Liver (tissue), 9 donors: Measurements from ENCODE around the gene HLA-A. TPM values are rescaled to one million over a fixed set of nuclear protein-coding genes. Genes with fewer than 3 reads are reported as not detected.

ENCODE experiments used
- DNase-seq: peaks from one replicate; pipeline ENCODE4 v3.0.0-alpha.2; 2017; ENCODE audit warnings: low spot score
- H3K27ac ChIP-seq, 2 donors: one replicate each; pipeline ENCODE4 v1.7.0; 2013; ENCODE audit warnings: inconsistent platforms in 2 of 2, low read length in 2 of 2, control low read depth in 1 of 2, low read depth in 1 of 2, mild to moderate bottlenecking in 1 of 2
- H3K27me3 ChIP-seq, 4 donors: one replicate each; pipeline versions ENCODE4 v1.6.1 to v1.7.0; 2013; ENCODE audit warnings: low read length in 3 of 4, inconsistent platforms in 1 of 4, mild to moderate bottlenecking in 1 of 4, moderate library complexity in 1 of 4; ENCODE audit not compliant: control insufficient read depth in 4 of 4, insufficient read depth in 4 of 4
- H3K36me3 ChIP-seq, 4 donors: one replicate each; pipeline versions ENCODE4 v1.6.1 to v1.7.0; 2013; ENCODE audit warnings: low read length in 3 of 4, mild to moderate bottlenecking in 3 of 4, low read depth in 1 of 4, moderate library complexity in 1 of 4; ENCODE audit not compliant: control insufficient read depth in 4 of 4, insufficient read depth in 3 of 4
- H3K4me1 ChIP-seq, 4 donors: one replicate each; pipeline versions ENCODE4 v1.6.1 to v1.7.0; 2013; ENCODE audit warnings: low read length in 3 of 4, mild to moderate bottlenecking in 3 of 4, moderate library complexity in 1 of 4; ENCODE audit not compliant: control insufficient read depth in 4 of 4, insufficient read depth in 4 of 4
- H3K4me3 ChIP-seq, 3 donors: one replicate each; pipeline versions ENCODE4 v1.6.1 to v1.7.0; 2013; ENCODE audit warnings: low read length in 3 of 3, control low read depth in 1 of 3, low read depth in 1 of 3, mild to moderate bottlenecking in 1 of 3
- H3K9ac ChIP-seq, 2 donors: one replicate each; pipeline ENCODE4 v1.7.0; 2013; ENCODE audit warnings: low read length in 2 of 2, mild to moderate bottlenecking in 2 of 2, moderate library complexity in 2 of 2, control low read depth in 1 of 2, low read depth in 1 of 2
- H3K9me3 ChIP-seq, 4 donors: one replicate each; pipeline versions ENCODE4 v1.6.1 to v1.7.0; 2013; ENCODE audit warnings: low read length in 3 of 4; ENCODE audit not compliant: control insufficient read depth in 4 of 4
- ATF3 ChIP-seq: IDR thresholded peaks from 2 replicates; pipeline ENCODE4 v1.6.1; 2016; ENCODE audit warnings: antibody characterized with exemption
- CTCF ChIP-seq: fragments of 150-350 bp; IDR thresholded peaks from 2 replicates; pipeline ENCODE4 v1.5.1; 2017; ENCODE audit warnings: improper control_type of control experiment, low read depth, low read length; ENCODE audit not compliant: missing input control
- EGR1 ChIP-seq, 2 donors: IDR thresholded peaks; 2 replicates each; pipeline ENCODE4 v1.6.1; 2016 to 2018; ENCODE audit warnings: antibody characterized with exemption in 2 of 2, low read depth in 2 of 2
- FOXA2 ChIP-seq: IDR thresholded peaks from 2 replicates; pipeline ENCODE4 v1.6.1; 2016; ENCODE audit warnings: antibody characterized with exemption
- GABPA ChIP-seq, 2 donors: IDR thresholded peaks in 1 of 2; conservative IDR thresholded peaks in 1 of 2; 2 replicates each; pipeline ENCODE4 v1.6.1; 2016; ENCODE audit warnings: antibody characterized with exemption in 2 of 2, mild to moderate bottlenecking in 1 of 2, moderate library complexity in 1 of 2
- HNF4G ChIP-seq: IDR thresholded peaks from 2 replicates; pipeline ENCODE4 v1.6.1; 2016; ENCODE audit warnings: antibody characterized with exemption
- JUND ChIP-seq, 2 donors: IDR thresholded peaks; 2 replicates each; pipeline ENCODE4 v1.6.1; 2016; ENCODE audit warnings: antibody characterized with exemption in 2 of 2
- MAX ChIP-seq: IDR thresholded peaks from 2 replicates; pipeline ENCODE4 v1.6.1; 2016; ENCODE audit warnings: antibody characterized with exemption
- RXRA ChIP-seq, 2 donors: IDR thresholded peaks; 2 replicates each; pipeline ENCODE4 v1.6.1; 2017 to 2018; ENCODE audit warnings: antibody characterized with exemption in 2 of 2, mild to moderate bottlenecking in 1 of 2
- TAF1 ChIP-seq: conservative IDR thresholded peaks from 2 replicates; pipeline ENCODE4 v1.6.1; 2016; ENCODE audit warnings: antibody characterized with exemption, mild to moderate bottlenecking
- WGBS: extraction: QIAGEN DNeasy Blood & Tissue Kit; methylation state at CpG from one replicate; pipeline ENCODE4 v1.1.7; 2013; 5-methylcytosine and 5-hydroxymethylcytosine counted together
- polyA plus RNA-seq, 2 donors: library from polyadenylated mRNA; stranded (reverse) in 1 of 2; unstranded in 1 of 2; fragments of 200-250 nt in 1 of 2; fragments of >200 nt in 1 of 2; fragmentation: Nextera tagmentation in 1 of 2; extraction: Ambion mirVana in 1 of 2; gene quantifications; one replicate each; pipeline versions ENCODE4 v1.2.1 to v1.2.3, GENCODE V29; 2013 to 2015
- total RNA-seq, 2 donors: library from RNA; depleted of rRNA; stranded (reverse); fragments of >200 nt; gene quantifications; one replicate each; pipeline ENCODE4 v1.2.3, GENCODE V29; 2014
- TF ChIP-seq, protein P1 (sequence below): IDR thresholded peaks from 2 replicates; pipeline ENCODE4 v1.6.1; 2016; ENCODE audit warnings: antibody characterized with exemption
- donor health status: healthy.
- donor health status: healthy.
- donor health status: healthy.
- donor health status: healthy.
- donor health status: healthy.

Gene HLA-A
- total and polyA plus RNA-seq, 4 donors: 145 to 321 (median 223) TPM

GRCh38 chr6:29955783-29956182 is 13.5 kb downstream of the HLA-A start:
- Histone ChIP-seq H3K4me1 (peaks cover 0 to 3% (median 0%) of the 10 kb centered on the region in 4 donors), H3K9me3 (no peaks in the 10 kb centered on the region), H3K36me3 (no peaks in the 10 kb centered on the region), H3K9ac (no peak overlapping the region), H3K27me3 (no peaks in the 10 kb centered on the region), H3K4me3 (no peak overlapping the region), H3K27ac (no peak overlapping the region)
- no peak for TF ChIP-seq TAF1
- TF ChIP-seq JUND (IDR thresholded peaks at IDR 0.05): no peak
- TF ChIP-seq RXRA (IDR thresholded peaks at IDR 0.05): no peak
- TF ChIP-seq MAX: no peak
- no peak for TF ChIP-seq GABPA (IDR thresholded peaks at IDR 0.05 in 1 of 2, conservative IDR thresholded peaks at IDR 0.05 in 1 of 2)
- no peak for TF ChIP-seq EGR1 (IDR thresholded peaks at IDR 0.05; ENCODE audit: low read depth in 2 of 2)
- TF ChIP-seq, protein P1, sequence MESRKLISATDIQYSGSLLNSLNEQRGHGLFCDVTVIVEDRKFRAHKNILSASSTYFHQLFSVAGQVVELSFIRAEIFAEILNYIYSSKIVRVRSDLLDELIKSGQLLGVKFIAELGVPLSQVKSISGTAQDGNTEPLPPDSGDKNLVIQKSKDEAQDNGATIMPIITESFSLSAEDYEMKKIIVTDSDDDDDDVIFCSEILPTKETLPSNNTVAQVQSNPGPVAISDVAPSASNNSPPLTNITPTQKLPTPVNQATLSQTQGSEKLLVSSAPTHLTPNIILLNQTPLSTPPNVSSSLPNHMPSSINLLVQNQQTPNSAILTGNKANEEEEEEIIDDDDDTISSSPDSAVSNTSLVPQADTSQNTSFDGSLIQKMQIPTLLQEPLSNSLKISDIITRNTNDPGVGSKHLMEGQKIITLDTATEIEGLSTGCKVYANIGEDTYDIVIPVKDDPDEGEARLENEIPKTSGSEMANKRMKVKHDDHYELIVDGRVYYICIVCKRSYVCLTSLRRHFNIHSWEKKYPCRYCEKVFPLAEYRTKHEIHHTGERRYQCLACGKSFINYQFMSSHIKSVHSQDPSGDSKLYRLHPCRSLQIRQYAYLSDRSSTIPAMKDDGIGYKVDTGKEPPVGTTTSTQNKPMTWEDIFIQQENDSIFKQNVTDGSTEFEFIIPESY: no peak
- no peak for TF ChIP-seq FOXA2
- DNase-seq: no peak
- 88% methylated on average over 9 of the region's 9 CpGs for WGBS

DNA sequence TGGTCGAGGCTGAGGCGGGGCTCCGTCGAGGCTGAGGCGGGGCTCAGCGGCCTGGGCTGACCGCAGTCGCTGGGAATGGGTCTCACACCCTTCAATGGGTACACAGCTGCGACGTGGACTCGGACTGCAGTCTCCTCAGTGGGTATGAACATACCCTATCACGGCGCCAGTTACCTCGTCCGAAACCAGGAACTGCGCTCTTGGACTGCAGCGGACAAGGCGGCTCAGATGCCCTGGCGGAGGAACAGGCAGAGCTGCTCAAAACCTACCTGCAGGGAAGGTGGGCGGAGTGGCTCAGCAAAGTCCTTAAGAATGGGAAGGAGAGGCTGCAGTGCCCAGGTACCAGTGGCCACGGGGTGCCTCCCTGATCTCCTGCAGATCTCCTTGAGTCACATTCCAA is 14.2 kb downstream of the HLA-A start:
- no peak for DNase-seq

More for the DNA sequence above, 14.2 kb downstream of the HLA-A start:
- Histone ChIP-seq H3K9ac (no peak overlapping the region), H3K36me3 (no peaks in the 10 kb centered on the region), H3K9me3 (no peaks in the 10 kb centered on the region), H3K4me1 (peaks cover 0 to 3% (median 0%) of the 10 kb centered on the region in 4 donors), H3K4me3 (no peak overlapping the region), H3K27ac (no peak overlapping the region), H3K27me3 (no peaks in the 10 kb centered on the region)
- 89% methylated on average over 21 of the region's 21 CpGs for WGBS
- TF ChIP-seq, protein P1: no peak
- TF ChIP-seq ATF3 (no peak), FOXA2 (no peak), HNF4G (no peak), CTCF (no peak), EGR1 (IDR thresholded peaks at IDR 0.05; ENCODE audit: low read depth in 2 of 2) (no peak)
